Neuron (in vitro differentiated cells): ENCODE data around the gene DHRS13.
"Not testable (repeated sequence)": the region's sequence is repeated elsewhere in the genome, so short reads cannot be mapped to it uniquely, and the experiment has no call there.

Experiments used
- H2AFZ ChIP-seq: one replicate; pipeline ENCODE4 v1.6.1; 2013; ENCODE audit warnings: low read depth, mild to moderate bottlenecking, inconsistent platforms, low read length, moderate library complexity
- H3K27me3 ChIP-seq: one replicate; pipeline ENCODE4 v1.6.1; 2013; ENCODE audit warnings: low read length; ENCODE audit not compliant: insufficient read depth
- H3K36me3 ChIP-seq: one replicate; pipeline ENCODE4 v1.6.1; 2013; ENCODE audit warnings: low read length; ENCODE audit not compliant: insufficient read depth
- H3K4me1 ChIP-seq: one replicate; pipeline ENCODE4 v1.6.1; 2013; ENCODE audit warnings: low read length; ENCODE audit not compliant: insufficient read depth
- H3K4me3 ChIP-seq: 2 replicates; pipeline ENCODE4 v1.5.1; 2013; ENCODE audit warnings: mild to moderate bottlenecking, low read length, moderate library complexity
- H3K9me3 ChIP-seq: one replicate; pipeline ENCODE4 v1.6.1; 2013; ENCODE audit warnings: low read length

Gene DHRS13

DNA sequence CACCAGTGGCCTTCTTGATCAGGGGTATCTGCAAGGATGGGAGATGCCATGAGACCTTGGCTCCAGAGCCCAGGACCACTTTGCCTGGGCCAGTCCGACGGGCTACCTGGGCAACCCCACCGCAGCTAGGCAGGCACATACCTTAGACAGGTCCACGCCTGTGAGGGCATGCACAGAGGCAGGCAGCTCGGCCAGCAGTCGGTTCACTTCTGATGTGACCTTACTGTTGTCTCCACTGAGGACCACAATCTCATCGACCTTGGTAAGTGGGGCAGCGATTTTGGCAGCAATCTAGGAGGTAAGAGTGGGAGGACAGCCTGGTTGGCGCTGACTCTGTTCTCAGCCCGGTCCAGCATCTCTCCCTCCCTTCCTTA is 22.3 kb downstream of the DHRS13 start:
- no peak overlapping the region for H2AFZ ChIP-seq
- no peak overlapping the region for H3K4me3 ChIP-seq
- peaks cover 9% of the 10 kb centered on the region for H3K9me3 ChIP-seq
- no peaks in the 10 kb centered on the region for H3K4me1 ChIP-seq
- H3K27me3 ChIP-seq, result no peaks in the 10 kb centered on the region
- peaks cover 75% of the 10 kb centered on the region for H3K36me3 ChIP-seq

GRCh38 chr17:28879886-28880571 is 22.9 kb downstream of the DHRS13 start:
- Histone ChIP-seq H3K4me3 (no peak overlapping the region), H3K27me3 (no peaks in the 10 kb centered on the region), H3K36me3 (peaks cover 70% of the 10 kb centered on the region)

DNA sequence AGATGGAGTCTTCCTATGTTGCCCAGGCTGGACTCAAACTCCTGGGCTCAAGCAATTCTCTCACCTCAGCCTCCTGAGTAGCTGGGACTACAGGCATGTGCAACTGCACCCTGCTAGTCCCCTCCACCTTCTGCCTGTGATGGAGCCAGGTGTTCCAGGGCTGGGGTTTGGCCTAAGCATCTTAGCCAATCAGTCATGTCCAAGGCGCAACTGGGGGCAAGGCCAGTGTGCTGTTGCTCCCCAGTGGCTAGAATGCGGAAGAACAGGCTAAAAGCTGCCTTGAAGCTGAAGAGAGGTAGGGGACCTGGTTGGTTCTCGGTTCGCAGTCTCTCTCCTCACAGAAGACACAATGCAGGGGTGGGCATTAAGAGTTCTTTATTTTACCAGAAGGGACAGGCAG is 23.9 kb downstream of the DHRS13 start:
- no peaks in the 10 kb centered on the region for H3K4me1 ChIP-seq
- peaks cover 9% of the 10 kb centered on the region for H3K9me3 ChIP-seq
- H3K4me3 ChIP-seq, result no peak overlapping the region
- no peaks in the 10 kb centered on the region for H3K27me3 ChIP-seq
- no peak overlapping the region for H2AFZ ChIP-seq
- peaks cover 60% of the 10 kb centered on the region for H3K36me3 ChIP-seq

More at GRCh38 chr17:28879886-28880571, 22.9 kb downstream of the DHRS13 start:
- no peak overlapping the region for H2AFZ ChIP-seq
- peaks cover 9% of the 10 kb centered on the region for H3K9me3 ChIP-seq
- H3K4me1 ChIP-seq, result no peaks in the 10 kb centered on the region

DNA sequence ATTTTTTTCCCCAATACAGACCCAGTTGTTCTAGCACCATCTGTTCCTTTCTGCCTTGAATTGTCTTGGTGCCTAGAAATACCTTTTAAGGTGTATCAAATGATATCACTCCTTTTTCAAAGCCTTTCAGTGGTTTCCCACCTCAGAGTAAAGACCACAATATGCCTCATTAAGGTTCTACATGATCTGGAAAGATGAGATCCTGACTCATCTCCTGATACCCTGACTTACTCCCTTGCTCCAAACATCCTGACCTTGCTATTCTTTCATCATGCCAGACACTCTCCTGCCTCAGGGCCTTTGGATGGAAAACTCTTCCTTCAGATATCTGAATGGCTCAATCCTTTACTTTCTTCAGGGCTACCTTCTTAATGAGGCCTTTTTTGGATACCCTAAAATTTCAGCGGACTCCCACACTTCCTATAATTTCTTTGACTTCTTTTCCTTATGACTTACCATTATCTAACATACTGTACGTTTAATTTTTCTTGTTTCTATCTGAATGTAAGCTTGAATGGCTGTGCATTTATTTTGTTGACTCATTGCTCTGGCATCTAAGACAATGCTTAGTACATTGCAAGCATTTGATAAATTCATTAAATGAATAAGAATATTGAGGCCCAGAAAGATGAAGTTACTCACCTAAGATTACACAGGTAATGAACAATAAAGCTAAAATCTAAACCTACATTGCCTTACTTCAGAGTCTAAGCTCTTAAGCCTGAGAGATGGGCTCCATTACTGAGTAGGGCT is 24.5 kb downstream of the DHRS13 start:
- no peaks in the 10 kb centered on the region for H3K27me3 ChIP-seq
- H3K9me3 ChIP-seq, result peaks cover 9% of the 10 kb centered on the region
- no peaks in the 10 kb centered on the region for H3K4me1 ChIP-seq
- H2AFZ ChIP-seq, result no peak overlapping the region
- peaks cover 53% of the 10 kb centered on the region for H3K36me3 ChIP-seq
- H3K4me3 ChIP-seq, result no peak overlapping the region

DNA sequence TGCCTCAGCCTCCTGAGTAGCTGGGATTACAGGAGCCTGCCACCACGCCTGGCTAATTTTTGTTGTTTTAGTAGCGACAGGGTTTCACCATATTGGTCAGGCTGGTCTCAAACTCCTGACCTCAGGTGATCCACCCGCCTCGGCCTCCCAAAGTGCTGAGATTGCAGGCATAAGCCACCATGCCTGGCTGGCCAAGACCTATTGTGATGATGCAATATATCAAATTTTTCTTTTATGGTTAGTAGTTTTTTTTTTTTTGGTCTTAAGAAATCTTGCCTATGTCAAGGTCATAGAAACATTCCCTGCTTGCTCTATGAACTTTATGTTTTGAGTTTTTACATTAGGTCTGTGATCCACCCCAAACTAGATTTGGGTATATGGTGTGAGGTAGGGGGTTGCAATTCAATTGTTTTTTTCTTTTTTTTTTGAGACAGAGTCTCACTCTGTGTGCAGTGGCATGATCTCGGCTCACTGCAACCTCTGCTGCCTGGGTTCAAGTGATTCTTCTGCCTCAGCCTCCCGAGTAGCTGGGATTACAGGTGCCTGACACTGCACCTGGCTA is 25.6 kb downstream of the DHRS13 start:
- not testable (repeated sequence) for H2AFZ ChIP-seq, H3K4me1 ChIP-seq, H3K4me3 ChIP-seq, H3K9me3 ChIP-seq, H3K27me3 ChIP-seq
- H3K36me3 ChIP-seq, result peaks cover 42% of the 10 kb centered on the region

- no peak overlapping the region for H2AFZ ChIP-seq
- H3K36me3 ChIP-seq, result peaks cover 30% of the 10 kb centered on the region
- H3K27me3 ChIP-seq, result no peaks in the 10 kb centered on the region
- H3K9me3 ChIP-seq, result peaks cover 5% of the 10 kb centered on the region
- H3K4me1 ChIP-seq, result no peaks in the 10 kb centered on the region
- H3K4me3 ChIP-seq, result no peak overlapping the region
These were observed 26.9 kb downstream of the DHRS13 start for GRCh38 chr17:28875848-28876550.

GRCh38 chr17:28874750-28875149 is 28.1 kb downstream of the DHRS13 start:
- Histone ChIP-seq H3K36me3 (peaks cover 17% of the 10 kb centered on the region), H2AFZ (no peak overlapping the region), H3K4me1 (no peaks in the 10 kb centered on the region), H3K27me3 (no peaks in the 10 kb centered on the region), H3K9me3 (peaks cover 5% of the 10 kb centered on the region), H3K4me3 (no peak overlapping the region)

DNA sequence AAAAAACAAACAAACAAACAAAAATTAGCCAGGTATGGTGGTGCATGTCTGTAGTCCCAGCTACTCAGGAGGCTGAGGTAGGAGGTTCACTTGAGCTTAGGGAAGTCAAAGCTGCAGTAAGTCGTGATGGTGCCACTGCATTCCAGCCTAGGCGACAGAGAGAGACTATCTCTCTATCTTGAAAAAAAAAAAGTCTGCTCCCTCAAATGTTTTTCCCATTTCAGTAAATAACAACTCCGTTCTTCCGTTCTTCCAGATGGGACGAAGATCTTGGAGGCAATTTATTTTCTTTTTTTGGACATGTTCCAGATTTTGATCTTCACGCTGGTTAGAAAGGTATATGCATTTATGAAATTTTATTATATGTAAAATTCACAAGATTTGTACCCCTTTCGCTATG is 29.0 kb downstream of the DHRS13 start:
- Histone ChIP-seq H3K27me3 (no peaks in the 10 kb centered on the region), H3K9me3 (peaks cover 5% of the 10 kb centered on the region), H3K4me1 (no peaks in the 10 kb centered on the region), H3K4me3 (no peak overlapping the region), H2AFZ (no peak overlapping the region), H3K36me3 (peaks cover 8% of the 10 kb centered on the region)

GRCh38 chr17:28871056-28871579 is 31.8 kb downstream of the DHRS13 start:
- H3K36me3 ChIP-seq, result no peaks in the 10 kb centered on the region
- H3K27me3 ChIP-seq, result no peaks in the 10 kb centered on the region
- H3K9me3 ChIP-seq, result no peaks in the 10 kb centered on the region

GRCh38 chr17:28867276-28867675 is 35.6 kb downstream of the DHRS13 start:
- no peaks in the 10 kb centered on the region for H3K9me3 ChIP-seq
- no peaks in the 10 kb centered on the region for H3K36me3 ChIP-seq
- H3K4me3 ChIP-seq, result no peak overlapping the region
- no peak overlapping the region for H2AFZ ChIP-seq
- no peaks in the 10 kb centered on the region for H3K27me3 ChIP-seq
- no peaks in the 10 kb centered on the region for H3K4me1 ChIP-seq

More at GRCh38 chr17:28871056-28871579, 31.8 kb downstream of the DHRS13 start:
- H3K4me1 ChIP-seq, result no peaks in the 10 kb centered on the region
- no peak overlapping the region for H2AFZ ChIP-seq
- H3K4me3 ChIP-seq, result no peak overlapping the region

DNA sequence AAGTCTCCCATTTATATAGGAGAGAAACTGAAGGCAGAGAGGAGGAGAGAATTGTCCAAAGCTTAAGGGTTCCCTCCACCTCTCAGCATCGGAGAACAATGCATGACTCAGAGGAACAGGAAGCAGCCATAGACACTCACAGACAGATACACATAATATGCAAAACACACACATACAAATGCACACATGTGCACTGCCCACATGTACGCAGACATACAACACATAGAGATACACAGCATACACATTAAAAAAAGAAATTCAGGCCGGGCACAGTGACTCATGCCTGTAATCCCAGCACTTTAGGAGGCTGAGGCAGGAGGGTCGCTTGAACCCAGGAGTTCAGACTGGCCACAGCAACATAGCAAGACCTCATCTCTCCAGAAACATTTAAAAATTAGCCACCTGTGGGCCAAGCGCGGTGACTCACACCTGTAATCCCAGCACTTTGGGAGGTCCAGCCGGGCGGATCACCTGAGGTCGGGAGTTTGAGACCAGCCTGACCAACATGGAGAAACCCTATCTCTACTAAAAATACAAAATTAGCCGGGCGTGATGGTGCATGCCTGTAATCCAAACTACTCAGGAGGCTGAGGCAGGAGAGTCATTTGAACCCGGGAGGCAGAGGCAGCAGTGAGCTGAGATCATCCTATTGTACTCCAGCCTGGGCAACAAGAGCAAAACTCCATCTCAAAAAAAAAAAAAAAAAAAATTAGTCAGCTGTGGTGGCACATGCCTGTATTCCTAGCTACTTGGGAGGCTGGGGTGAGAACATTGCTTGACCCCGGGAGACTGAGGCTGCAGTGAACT is 36.7 kb downstream of the DHRS13 start:
- H3K4me3 ChIP-seq, result no peak overlapping the region
- peaks cover 5% of the 10 kb centered on the region for H3K36me3 ChIP-seq
- H3K27me3 ChIP-seq, result no peaks in the 10 kb centered on the region
- H3K4me1 ChIP-seq, result no peaks in the 10 kb centered on the region
- H3K9me3 ChIP-seq, result no peaks in the 10 kb centered on the region
- H2AFZ ChIP-seq, result no peak overlapping the region

GRCh38 chr17:28864991-28865849 is 37.7 kb downstream of the DHRS13 start:
- Histone ChIP-seq H3K9me3 (no peaks in the 10 kb centered on the region), H3K4me1 (no peaks in the 10 kb centered on the region), H3K27me3 (no peaks in the 10 kb centered on the region), H3K36me3 (peaks cover 12% of the 10 kb centered on the region), H2AFZ (no peak overlapping the region), H3K4me3 (no peak overlapping the region)
